Progenitor cell of endocrine pancreas (in vitro differentiated cells): ENCODE measurements around the gene ENGASE. TPM values are rescaled to one million over a fixed set of nuclear protein-coding genes. Genes with fewer than 3 reads are reported as not detected.

Source experiments
- DNase-seq: peaks from one replicate; pipeline ENCODE4 v3.0.0; 2021; ENCODE audit warnings: low spot score; ENCODE audit not compliant: unreplicated experiment
- H3K27ac Mint-ChIP-seq: 2 replicates; pipeline ENCODE4 v1.8.0; 2021; ENCODE audit warnings: mild to moderate bottlenecking, moderate library complexity, mixed read lengths
- H3K27me3 Mint-ChIP-seq: 2 replicates; pipeline ENCODE4 v1.8.0; 2021; ENCODE audit warnings: mixed read lengths
- H3K36me3 Mint-ChIP-seq: 2 replicates; pipeline ENCODE4 v1.8.0; 2022; ENCODE audit warnings: mixed read lengths; ENCODE audit not compliant: insufficient read depth
- H3K4me1 Mint-ChIP-seq: 2 replicates; pipeline ENCODE4 v1.8.0; 2021; ENCODE audit warnings: low read depth, mixed read lengths
- H3K4me3 Mint-ChIP-seq: 2 replicates; pipeline ENCODE4 v1.8.0; 2021; ENCODE audit warnings: low read depth, mild to moderate bottlenecking, moderate library complexity, mixed read lengths
- H3K9me3 Mint-ChIP-seq: 2 replicates; pipeline ENCODE4 v1.8.0; 2021; ENCODE audit warnings: low read depth, mixed read lengths
- CTCF ChIP-seq: fragments of 200-600 bp; sonication (generic); IDR thresholded peaks from one replicate; pipeline ENCODE4 v1.5.0; 2021; ENCODE audit warnings: antibody characterized with exemption, mild to moderate bottlenecking; ENCODE audit not compliant: unreplicated experiment
- total RNA-seq: library from RNA; stranded (reverse); gene quantifications from 2 replicates; pipeline ENCODE4 v1.2.1, GENCODE V29; 2021

Gene ENGASE
- total RNA-seq, 1 donor from 2014 or later, result 52.4 TPM

- Mint-ChIP-seq H3K27ac (peak overlapping the region; percentile 31), H3K4me3 (no peak overlapping the region), H3K36me3 (no peaks in the 10 kb centered on the region), H3K4me1 (no peaks in the 10 kb centered on the region), H3K27me3 (no peaks in the 10 kb centered on the region), H3K9me3 (peaks cover 6% of the 10 kb centered on the region)
- no peak for TF ChIP-seq CTCF
- DNase-seq, result no peak
Measured at GRCh38 chr17:79062691-79063090, 11.9 kb upstream of the ENGASE start.

- no peak for DNase-seq
- Mint-ChIP-seq H3K4me3 (no peak overlapping the region), H3K27ac (no peak overlapping the region), H3K9me3 (no peaks in the 10 kb centered on the region), H3K36me3 (no peaks in the 10 kb centered on the region), H3K27me3 (no peaks in the 10 kb centered on the region), H3K4me1 (no peaks in the 10 kb centered on the region)
- no peak for TF ChIP-seq CTCF
Measured at GRCh38 chr17:79064026-79064425, 10.6 kb upstream of the ENGASE start.

GRCh38 chr17:79065105-79065670, 9.4 kb upstream of the ENGASE start:
- Mint-ChIP-seq H3K36me3 (no peaks in the 10 kb centered on the region), H3K27ac (no peak overlapping the region), H3K4me1 (no peaks in the 10 kb centered on the region), H3K27me3 (no peaks in the 10 kb centered on the region), H3K4me3 (no peak overlapping the region), H3K9me3 (no peaks in the 10 kb centered on the region)
- peak; percentile 56 for TF ChIP-seq CTCF
- DNase-seq, result no peak

GRCh38 chr17:79066963-79067362, 7.7 kb upstream of the ENGASE start:
- Mint-ChIP-seq H3K27ac (no peak overlapping the region), H3K4me1 (no peaks in the 10 kb centered on the region)

GRCh38 chr17:79070266-79070880, 4.3 kb upstream of the ENGASE start:
- DNase-seq, result no peak
- peaks cover 2% of the 10 kb centered on the region for H3K4me1 Mint-ChIP-seq
- no peak for TF ChIP-seq CTCF
- peaks cover 7% of the 10 kb centered on the region for H3K27me3 Mint-ChIP-seq
- no peak overlapping the region for H3K4me3 Mint-ChIP-seq
- no peak overlapping the region for H3K27ac Mint-ChIP-seq
- H3K36me3 Mint-ChIP-seq, result no peaks in the 10 kb centered on the region
- H3K9me3 Mint-ChIP-seq, result no peaks in the 10 kb centered on the region

More at GRCh38 chr17:79066963-79067362, 7.7 kb upstream of the ENGASE start:
- H3K9me3 Mint-ChIP-seq, result no peaks in the 10 kb centered on the region
- no peak for TF ChIP-seq CTCF
- H3K36me3 Mint-ChIP-seq, result no peaks in the 10 kb centered on the region
- no peak overlapping the region for H3K4me3 Mint-ChIP-seq
- no peak for DNase-seq
- peaks cover 3% of the 10 kb centered on the region for H3K27me3 Mint-ChIP-seq
